NCI-H1417 treated with DMSO at 0.1 percent for 48 hours (cell line): ENCODE measurements around the gene CXorf58.
"Not testable (repeated sequence)": the region's sequence is repeated elsewhere in the genome, so short reads cannot be mapped to it uniquely, and the experiment has no call there.

ENCODE experiments used
- DNase-seq: peaks from one replicate; lab custom pipeline; 2025; lab: John Stamatoyannopoulos, UW

Gene CXorf58, protein sequence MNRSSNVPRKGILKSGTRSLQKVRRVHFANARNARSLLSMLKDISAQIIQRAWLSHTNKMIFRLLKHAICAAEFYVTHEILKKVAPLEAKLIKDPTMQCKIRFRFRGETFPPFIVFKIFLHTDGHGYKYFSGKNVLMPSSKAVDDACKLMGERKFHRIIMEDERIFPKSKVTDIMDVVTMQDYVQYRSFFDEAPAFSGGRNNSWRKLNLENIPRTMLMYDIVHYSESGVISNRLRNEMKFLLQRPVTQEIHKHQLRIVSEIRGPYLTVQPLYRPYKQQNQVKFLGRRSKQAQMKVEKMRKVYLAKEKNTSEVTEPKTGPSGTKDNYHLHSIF

DNA sequence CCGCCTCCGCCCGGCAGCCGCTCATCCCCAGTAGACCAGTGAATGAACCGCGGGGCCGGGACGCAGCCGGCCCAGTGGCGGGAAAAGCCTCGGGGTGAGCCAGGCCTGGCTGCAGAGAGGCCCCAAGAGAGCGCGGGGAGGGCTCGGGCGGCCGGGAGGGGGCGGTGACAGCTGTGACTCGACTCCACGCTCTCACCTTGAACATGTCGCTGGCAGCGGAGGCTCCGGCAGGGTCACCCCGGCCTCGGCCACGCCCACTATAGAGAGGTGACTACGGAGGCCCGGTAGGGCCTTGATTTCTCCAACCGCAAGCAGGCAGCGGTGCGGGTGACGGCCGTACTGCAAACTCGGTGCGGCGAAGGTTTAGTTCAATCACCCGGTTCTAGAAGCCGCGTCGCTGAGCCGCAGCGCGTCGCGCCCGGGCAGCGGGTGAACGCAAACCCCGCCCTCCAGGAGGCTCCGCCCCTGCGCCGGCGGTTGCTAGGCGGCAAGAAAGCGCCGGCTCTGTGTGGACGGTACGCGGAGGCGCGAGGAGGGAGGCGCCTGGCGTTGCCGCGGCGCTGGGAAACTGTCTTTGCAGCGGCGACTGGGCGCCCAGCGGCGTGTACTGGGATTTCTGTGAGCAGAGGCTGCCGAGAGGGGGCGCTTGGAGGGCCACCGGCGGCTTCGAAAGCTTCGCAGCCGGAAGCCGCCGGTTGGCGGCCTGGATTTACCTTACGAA is at the start of gene CXorf58, which contains the start of gene APOO:
CXorf58 (plus strand) TSS at position 509 of the 721 bp plus-strand sequence. CDS start 2,297 bp downstream, outside the sequence.
APOO (minus strand) TSS at position 441 of the 721 bp plus-strand sequence; CDS start at position 205, 236 bp downstream.
- DNase-seq: peak; percentile 97

DNA sequence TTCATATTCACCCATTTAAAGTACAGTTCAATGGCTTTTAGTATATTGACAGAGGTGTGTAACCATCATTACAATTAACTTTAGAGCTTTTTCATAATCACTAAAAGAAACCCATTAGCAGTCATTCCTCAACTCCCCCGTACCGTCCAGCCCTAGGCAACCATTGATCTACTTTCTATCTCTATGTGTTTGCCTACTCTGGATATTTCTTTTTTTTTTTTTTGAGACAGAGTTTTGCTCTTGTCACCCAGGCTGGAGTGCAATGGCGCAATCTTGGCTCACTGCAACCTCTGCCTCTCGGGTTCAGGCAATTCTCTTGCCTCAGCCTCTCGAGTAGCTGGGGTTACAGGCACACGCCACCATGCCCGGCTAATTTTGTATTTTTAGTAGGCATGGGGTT is 48.6 kb upstream of the CXorf58 start:
- not testable (repeated sequence) for DNase-seq

DNA sequence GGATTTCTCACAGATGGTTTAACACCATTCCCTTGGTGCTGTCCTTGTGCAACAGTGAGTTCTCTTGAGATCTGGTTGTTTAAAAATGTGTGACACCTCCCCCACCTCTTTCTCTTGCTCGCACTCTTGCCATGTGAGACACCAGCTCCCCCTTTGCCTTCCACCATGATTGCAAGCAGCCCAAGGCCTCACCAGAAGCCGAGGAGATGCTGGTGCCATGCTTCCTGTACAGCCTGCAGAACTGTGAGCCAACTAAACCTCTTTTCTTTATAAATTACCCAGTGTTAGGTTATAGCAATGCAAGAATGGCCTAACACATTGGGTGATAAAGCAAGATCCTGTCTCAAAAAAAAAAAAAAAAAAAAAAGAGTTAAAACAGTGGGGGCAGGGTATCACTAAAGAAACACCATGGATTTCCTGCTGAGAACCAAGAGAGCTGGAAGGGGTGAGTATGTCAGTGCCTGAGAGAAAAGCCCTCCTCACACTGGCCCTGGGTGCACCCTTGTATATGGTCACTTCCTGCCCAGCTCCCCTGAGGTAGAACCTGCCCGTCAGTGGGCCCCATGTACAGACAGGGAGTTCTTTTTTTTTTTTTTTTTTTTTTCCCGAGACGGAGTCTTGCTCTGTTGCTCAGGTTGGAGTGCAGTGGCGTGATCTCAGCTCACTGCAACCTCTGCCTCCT is 46.5 kb upstream of the CXorf58 start:
- DNase-seq: no peak

DNA sequence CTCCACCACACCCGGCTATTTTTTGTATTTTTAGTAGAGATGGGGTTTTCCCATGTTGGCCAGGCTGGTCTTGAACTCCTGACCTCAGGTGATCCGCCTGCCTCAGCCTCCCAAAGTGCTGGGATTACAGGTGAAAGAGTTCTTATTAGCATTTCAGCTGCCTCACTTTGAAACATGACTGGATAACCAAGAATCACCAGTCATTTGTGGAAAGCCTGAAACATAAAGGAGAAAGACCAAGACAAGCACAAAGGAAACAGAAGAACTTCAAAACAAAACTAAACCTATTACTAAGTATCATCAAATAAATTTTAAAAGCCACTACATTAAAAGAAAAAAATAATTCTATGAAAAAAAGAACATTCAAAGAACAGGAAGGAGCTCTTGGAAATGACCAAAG is 45.9 kb upstream of the CXorf58 start:
- not testable (repeated sequence) for DNase-seq

DNA sequence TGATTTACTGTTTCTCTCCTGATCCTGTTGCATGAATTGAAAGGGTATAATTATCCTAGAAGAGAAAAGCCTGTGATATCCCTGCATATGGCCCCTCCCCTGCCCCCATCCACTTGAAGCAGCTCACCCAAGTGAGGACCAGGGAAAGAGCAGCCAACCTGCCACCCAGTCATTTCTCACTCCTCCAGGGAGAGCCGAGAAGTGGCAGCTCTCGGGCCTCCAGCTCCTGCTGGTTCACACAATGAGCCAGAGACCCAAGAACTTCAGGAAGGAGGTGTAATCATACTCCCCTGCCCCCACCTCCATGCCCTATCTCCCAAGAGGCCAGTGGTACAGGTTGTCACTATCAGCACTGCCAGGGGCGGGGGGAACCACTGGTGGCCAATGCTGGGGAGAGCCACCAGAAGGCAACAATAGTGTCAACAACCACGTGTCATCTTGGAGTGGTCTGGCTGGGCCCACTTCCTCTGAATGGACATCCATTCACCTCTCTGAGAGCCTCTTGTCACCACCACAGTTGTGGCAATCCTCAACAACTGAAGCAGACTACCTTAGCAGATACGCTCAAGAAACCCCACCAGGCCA is 43.0 kb upstream of the CXorf58 start:
- peak; percentile 52 for DNase-seq

DNA sequence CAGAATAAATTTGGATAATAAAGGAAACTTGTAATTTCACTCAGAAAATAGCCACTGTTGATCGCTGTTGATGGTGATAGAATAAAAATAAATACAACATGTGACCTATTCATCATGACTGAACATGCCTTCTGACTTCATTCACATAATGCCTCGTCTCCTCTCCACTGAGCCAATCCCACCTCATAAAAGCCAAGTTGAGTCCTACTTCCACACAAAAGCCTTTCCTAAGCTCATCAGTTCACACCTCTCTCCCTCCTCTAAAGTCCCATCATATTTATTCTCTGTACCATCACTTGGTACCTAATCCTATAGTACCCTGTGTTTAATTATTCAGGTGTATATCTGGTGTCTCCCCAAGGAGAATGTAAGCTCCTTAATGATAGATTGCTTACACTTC is 37.8 kb upstream of the CXorf58 start:
- DNase-seq: no peak

DNA sequence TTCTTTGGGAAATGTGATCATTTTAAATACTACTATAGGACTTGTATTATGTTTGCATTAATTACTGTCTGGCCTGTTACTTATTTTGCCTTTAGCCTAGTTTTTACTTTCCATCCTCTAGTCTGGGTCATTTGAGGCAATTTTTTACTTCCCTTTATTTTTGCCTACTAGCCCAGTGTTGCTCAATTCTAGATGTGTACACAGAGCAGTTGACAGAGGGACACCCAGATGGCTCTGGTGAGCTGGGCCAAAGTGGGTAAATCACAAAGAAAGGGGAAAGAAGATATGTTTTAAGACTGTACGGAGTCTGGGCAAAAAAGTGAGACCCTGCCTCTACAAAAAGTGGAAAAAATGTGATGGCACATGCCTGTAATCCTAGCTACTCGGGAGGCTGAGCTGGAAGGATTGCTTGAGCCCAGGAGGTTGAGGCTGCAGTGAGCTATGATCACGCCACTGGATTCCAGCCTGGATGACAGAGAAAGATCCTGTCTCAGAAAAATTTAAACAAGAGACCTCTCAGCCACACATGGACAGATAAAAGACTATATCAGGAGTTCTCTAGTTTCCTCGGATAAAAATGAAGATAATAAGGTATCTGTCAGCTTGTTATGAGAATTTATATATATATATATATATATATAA is 35.8 kb upstream of the CXorf58 start:
- DNase-seq: no peak

DNA sequence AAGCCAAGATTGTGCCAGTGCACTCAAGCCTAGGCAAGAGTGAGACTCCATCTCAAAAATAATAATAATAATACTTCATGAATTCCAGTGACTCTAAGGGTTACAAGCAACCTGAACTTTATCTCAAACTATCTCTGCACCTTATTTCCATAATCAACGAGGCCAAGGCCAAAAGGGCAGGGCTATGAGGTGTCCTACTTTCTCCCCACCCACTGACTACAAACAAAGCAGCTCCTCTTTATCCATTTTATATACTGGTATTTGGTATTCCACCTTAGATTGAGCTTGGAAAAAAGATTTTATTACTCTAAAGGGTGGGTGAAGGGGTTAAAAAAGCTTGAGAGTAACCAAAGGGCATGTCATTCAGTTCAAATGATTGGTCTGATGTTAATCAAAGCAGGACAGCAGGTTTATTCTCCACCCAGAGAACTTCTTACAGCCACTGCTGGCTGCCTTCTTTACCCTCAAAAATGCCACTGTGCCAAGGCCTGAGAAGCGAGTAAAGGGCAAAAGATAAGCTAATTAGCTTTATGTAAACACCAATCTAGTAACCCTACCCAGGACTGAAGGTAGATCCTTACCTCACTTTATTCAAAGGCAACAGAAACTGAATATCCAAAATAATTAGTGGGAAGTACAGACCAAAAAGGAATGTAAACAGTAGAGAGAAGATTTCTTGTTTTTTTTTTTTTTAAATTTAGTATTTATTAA is 28.3 kb upstream of the CXorf58 start:
- no peak for DNase-seq

DNA sequence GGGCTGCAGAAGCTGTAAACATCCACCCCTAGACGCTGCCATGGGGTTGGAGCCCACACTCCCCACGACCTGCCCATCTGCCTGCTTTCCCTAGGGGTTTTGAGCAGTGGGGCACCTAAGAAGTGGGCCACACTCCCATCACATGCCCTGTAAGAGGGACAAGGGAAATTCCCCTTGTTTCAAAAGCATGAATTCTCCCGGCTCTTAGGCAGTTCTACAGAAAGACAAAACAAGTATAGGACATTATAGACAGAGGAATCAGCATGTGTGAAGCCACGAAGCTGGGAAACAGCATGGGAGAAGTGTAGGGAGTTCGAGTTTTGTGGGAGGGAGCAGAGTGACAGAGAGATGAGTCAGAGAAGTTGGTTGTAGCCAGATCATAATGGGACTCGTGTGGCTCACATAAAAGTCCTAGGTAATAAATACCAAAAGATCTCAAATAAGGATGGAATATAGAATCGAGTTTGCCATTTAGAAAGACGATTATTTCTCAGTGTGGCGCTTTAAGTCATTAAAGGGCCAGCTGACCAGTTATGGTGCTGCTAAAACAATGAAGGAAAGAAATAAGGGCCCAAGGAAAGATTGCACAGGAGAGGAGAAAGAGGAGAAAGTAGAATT is 24.0 kb upstream of the CXorf58 start:
- DNase-seq: no peak

DNA sequence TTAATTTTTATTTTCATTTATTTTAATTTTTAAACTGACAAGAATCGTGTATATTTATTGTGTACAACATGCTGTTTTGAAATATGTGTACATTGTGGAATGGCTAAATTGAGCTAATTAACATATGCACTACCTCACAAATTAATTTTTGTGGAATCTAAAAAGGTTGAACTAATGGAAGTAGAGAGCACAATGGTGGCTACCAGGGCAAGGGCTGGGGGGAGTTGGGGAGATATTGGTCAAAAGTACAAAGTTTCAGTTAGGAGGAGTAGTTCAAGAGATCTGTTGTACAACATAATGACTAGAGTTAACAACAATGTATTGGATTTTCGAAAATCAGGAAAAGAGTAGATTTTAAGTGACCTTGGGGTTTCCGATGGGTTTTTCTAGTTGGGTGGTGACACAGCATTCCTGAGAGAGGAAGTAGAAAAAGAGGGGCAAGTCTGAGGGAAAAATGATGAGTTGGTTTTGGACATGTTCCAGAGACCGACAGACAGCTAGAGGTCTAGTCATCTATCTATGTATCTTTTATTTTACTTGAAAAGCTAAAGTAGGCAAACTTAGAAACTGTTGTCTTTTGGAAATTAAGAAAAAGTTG is 23.3 kb upstream of the CXorf58 start:
- no peak for DNase-seq

DNA sequence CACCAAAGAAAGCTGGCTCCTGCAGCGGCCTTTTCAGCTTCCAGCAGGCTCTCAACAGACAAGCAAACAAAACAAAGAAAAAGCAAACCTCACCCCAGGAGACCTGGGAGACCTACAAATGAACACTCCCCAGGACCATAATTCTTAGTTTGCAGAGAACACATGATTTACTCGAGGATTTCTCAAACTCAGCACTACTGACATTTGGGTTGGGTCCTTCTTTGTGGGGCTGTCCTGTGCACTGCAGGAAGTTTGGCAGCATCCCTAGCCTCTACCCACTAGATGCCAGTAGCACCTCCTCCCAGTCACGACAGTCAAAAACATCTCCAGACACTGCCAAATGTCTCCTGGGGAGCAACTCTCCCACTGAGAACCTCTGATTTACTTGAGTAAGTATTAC is 22.0 kb upstream of the CXorf58 start:
- DNase-seq: no peak

DNA sequence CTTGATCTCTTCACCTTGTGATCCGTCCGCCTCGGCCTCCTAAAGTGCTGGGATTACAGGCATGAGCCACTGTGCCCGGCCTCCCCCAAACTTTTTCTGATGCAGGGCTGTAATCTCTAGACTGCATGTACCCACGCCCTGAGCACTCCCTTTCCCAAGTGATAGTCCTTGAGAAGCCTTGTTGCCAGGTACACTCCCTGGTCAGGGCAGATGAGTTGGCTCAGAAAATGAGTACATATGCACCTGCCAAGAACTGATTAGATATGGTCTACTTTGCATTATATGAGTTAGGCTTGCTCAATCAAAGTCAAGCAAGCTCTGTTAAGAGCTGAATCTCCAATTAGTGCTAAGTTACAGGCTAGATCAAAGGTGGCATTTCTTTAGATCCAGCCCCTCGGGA is 20.4 kb upstream of the CXorf58 start:
- DNase-seq: no peak

DNA sequence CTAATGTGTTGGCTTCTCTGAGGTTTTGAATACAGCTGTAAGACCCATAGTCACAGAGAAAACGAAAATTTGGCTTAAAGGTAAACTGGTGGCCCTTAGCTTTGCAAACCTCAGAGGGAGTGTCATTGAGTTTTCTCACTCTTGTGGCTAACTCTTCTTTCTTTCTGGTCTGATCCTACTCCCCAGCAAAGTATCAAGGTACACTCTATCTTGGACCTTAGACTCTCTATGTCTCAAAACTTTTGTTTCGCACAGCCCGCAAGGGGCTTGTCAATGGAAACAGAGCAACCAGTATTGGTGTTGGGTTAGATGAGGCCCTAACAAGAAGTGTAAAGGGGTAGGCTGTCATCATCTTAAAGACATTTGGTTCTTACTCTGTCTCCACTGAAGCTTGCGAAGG is 19.9 kb upstream of the CXorf58 start:
- DNase-seq: no peak

DNA sequence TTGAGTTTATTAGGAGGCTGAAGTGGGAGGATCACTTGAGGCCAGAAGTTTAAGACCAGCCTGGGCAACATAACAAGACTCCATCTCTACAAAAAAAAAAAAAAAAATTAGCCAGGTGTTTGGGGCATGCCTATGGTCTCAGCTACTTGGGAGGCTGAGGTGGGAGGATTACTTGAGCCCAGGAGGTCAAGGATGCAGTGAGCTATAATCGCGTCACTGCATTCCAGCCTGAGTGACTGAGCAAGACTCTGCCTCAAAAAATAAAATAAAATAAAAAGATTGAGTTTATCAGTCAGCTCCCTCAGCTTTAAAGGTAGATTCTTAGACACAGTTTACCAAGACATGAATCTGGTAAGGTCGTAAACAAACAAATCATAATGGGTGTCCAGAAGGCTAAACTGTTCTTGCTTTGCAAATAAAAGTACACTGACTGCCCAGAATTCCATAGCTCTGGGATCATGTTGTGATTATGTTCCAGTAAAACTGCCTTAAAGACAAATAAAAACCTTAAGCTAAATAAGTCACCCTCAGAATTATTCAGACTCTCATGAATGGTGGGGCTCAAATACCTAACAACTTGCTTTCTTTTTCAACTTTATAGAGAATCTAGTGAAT is 18.8 kb upstream of the CXorf58 start:
- DNase-seq: no peak

DNA sequence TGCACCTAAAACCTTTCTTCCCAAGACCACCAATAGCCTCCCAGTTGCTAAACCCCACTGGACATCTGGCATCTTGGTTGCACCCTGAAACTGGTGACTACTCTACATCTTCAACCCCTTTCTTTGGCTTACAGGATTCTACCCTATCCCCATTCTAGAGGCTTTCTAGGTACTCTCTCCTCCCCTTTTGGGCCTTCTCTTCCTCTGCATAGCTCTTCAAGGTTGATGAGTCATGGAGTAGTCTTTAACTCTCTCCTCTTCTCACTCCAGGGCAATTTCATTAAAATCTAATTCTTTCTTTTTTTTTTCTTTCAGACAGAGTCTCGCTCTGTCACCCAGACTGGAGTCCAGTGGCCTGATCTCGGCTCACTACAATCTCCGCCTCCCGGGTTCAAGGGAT is 16.9 kb upstream of the CXorf58 start:
- DNase-seq: no peak

DNA sequence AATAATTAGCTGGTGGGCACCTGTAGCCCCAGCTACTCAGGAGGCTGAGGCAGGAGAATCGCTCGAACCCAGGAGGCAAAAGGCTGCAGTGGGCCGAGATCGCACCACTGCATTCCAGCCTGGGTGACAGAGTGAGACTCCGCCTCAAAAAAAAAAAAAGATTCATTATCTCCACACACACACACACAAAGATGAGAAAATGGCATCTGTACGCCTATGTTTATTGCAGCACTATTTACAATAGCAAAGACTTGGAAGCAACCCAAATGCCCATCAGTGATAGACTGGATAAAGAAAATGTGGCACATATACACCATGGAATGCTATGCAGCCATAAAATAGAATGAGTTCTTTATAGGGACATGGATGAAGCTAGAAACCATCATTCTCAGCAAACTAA is 12.8 kb upstream of the CXorf58 start:
- not testable (repeated sequence) for DNase-seq

DNA sequence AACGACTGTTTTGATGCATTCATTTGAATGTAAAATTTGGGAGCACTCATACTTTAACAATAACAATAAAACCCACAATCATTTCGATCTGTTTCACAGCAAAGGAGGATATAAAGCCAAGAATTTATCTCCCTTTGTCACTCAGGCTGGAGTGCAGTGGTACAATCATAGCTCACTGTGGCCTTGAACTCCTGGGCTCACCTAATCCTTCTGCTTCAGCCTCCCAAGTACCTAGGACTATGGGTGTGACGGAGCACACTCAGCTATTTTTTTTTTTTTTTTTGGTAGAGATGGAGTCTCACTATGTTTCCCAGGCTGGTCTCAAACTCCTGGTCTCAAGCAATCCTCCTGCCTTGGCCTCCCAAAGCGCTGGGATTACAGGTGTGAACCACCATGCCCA is 11.3 kb upstream of the CXorf58 start:
- DNase-seq: not testable (repeated sequence)

DNA sequence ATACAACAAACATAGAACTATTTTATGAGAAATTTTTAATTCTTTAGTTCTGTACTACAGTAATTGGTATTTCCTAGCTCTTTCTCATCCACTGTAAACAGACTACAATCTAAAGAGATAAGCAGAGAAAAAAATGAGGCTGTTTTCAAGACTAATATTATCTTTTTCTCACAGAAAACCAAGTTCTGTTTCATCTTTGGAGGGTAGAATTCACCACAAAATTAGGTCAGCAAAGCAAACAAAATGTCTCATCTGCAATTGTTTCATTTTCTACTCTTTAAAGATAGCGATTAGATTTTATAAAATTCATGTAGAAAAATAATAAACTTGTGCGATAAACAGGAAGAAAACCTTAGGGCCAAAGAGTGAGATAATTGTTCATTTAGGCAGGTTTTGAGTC is 10.8 kb upstream of the CXorf58 start:
- no peak for DNase-seq

DNA sequence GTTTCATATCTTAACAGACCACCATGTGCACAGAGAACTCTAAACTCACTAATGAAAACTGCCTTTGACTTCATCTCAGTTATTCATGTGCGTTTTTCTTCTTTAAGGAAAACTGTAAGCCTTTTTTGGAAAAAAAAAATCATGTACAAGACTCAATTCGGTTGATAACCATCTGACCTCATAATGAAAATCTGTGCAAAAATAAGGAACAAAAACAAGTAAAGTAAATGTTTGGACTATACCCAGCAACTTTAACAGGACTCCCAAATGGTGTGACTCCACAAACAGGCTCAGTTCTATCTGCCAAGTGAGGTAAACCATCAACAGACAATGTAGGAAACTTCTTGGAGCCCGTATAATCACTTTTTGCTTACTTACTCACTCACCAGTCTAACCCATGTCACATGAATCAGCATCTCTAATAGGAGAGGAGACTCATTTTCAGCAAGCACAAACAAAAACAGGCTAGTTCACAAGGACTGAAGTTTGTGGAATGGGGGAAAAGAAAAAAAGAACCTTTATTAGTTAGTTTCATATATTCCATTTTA is 9.3 kb upstream of the CXorf58 start:
- no peak for DNase-seq
